Measurements from ENCODE around the gene PIGN. TPM values are rescaled to one million over a fixed set of nuclear protein-coding genes. Genes with fewer than 3 reads are reported as not detected.

PIGN gene
- total RNA-seq, 4 donors from 2014 or later: 10.5 to 32.4 (median 17.3) TPM

- Histone ChIP-seq H3K27ac (no peak overlapping the region), H3K9me3 (no peaks in the 10 kb centered on the region), H3K36me3 (peaks cover 0 to 72% of the 10 kb centered on the region in 2 donors), H3K4me3 (no peak overlapping the region), H3K4me1 (no peaks in the 10 kb centered on the region), H3K27me3 (no peaks in the 10 kb centered on the region)
- TF ChIP-seq POLR2A (IDR thresholded peaks at IDR 0.05): no peak
- TF ChIP-seq POLR2AphosphoS5 (IDR thresholded peaks at IDR 0.05): no peak
- no peak for TF ChIP-seq EP300 (IDR thresholded peaks at IDR 0.05)
- no peak for TF ChIP-seq CTCF (IDR thresholded peaks at IDR 0.05)
- no peak for ATAC-seq
- 46 to 71% methylated on average over 2 of the region's 2 CpGs for WGBS, 2 donors (ENCODE audit: low coverage in 1 of 2)
These were observed 98.7 kb downstream of the PIGN start for GRCh38 chr18:62088156-62088555.

- Histone ChIP-seq H3K4me3 (no peak overlapping the region), H3K9me3 (no peaks in the 10 kb centered on the region), H3K36me3 (peaks cover 0 to 58% of the 10 kb centered on the region in 2 donors), H3K27ac (no peak overlapping the region), H3K4me1 (no peaks in the 10 kb centered on the region), H3K27me3 (no peaks in the 10 kb centered on the region)
- ATAC-seq: no peak
- TF ChIP-seq POLR2AphosphoS5 (IDR thresholded peaks at IDR 0.05) (no peak), EP300 (IDR thresholded peaks at IDR 0.05) (no peak)
- WGBS, 2 donors (ENCODE audit: low coverage in 1 of 2): 97% methylated on average over 3 to 5 of the region's 5 CpGs
These were observed 101.1 kb downstream of the PIGN start for GRCh38 chr18:62085756-62086155.

- no peak for ATAC-seq
- WGBS, 2 donors (ENCODE audit: low coverage in 1 of 2): 79 to 93% methylated on average over 1 of the region's 1 CpG
- no peaks in the 10 kb centered on the region for H3K27me3 ChIP-seq
These were observed 105.0 kb downstream of the PIGN start for GRCh38 chr18:62081761-62082294.

GRCh38 chr18:62081248-62081647 is 105.6 kb downstream of the PIGN start:
- WGBS, 2 donors (ENCODE audit: low coverage in 1 of 2): 100% methylated on average over 1 of the region's 1 CpG
- TF ChIP-seq CTCF (IDR thresholded peaks at IDR 0.05): no peak
- no peak for TF ChIP-seq EP300 (IDR thresholded peaks at IDR 0.05)
- no peak for TF ChIP-seq POLR2AphosphoS5 (IDR thresholded peaks at IDR 0.05)
- no peak for TF ChIP-seq POLR2A (IDR thresholded peaks at IDR 0.05)
- Histone ChIP-seq H3K27me3 (no peaks in the 10 kb centered on the region), H3K27ac (no peak overlapping the region), H3K4me1 (no peaks in the 10 kb centered on the region), H3K36me3 (peaks cover 0 to 28% of the 10 kb centered on the region in 2 donors), H3K4me3 (no peak overlapping the region), H3K9me3 (no peaks in the 10 kb centered on the region)
- ATAC-seq: no peak

More at GRCh38 chr18:62081761-62082294, 105.0 kb downstream of the PIGN start:
- Histone ChIP-seq H3K4me3 (no peak overlapping the region), H3K9me3 (no peaks in the 10 kb centered on the region), H3K36me3 (peaks cover 0 to 34% of the 10 kb centered on the region in 2 donors), H3K4me1 (no peaks in the 10 kb centered on the region), H3K27ac (no peak overlapping the region)
- TF ChIP-seq POLR2AphosphoS5 (IDR thresholded peaks at IDR 0.05) (no peak), EP300 (IDR thresholded peaks at IDR 0.05) (no peak), CTCF (IDR thresholded peaks at IDR 0.05) (no peak), POLR2A (IDR thresholded peaks at IDR 0.05) (no peak)

GRCh38 chr18:62080172-62080900 is 106.5 kb downstream of the PIGN start:
- TF ChIP-seq CTCF (IDR thresholded peaks at IDR 0.05) (no peak), POLR2A (IDR thresholded peaks at IDR 0.05) (no peak), EP300 (IDR thresholded peaks at IDR 0.05) (no peak), POLR2AphosphoS5 (IDR thresholded peaks at IDR 0.05) (no peak)
- Histone ChIP-seq H3K27ac (no peak overlapping the region), H3K4me1 (no peaks in the 10 kb centered on the region), H3K36me3 (peaks cover 0 to 19% of the 10 kb centered on the region in 2 donors), H3K9me3 (no peaks in the 10 kb centered on the region), H3K4me3 (no peak overlapping the region), H3K27me3 (no peaks in the 10 kb centered on the region)
- 52 to 81% methylated on average over 2 to 5 of the region's 5 CpGs for WGBS, 2 donors (ENCODE audit: low coverage in 1 of 2)
- no peak for ATAC-seq
